K562 (cell line): Measurements from ENCODE around the gene CAMK2G. TPM values are rescaled to one million over a fixed set of nuclear protein-coding genes. Genes with fewer than 3 reads are reported as not detected.
A peak's percentile ranks its signal among the peaks of the same experiment; 100 is the strongest.

ENCODE experiments used
- CAMTA2 ChIP-seq: fragments of 250-450 bp; sonication (Bioruptor Pico); conservative IDR thresholded peaks from 2 replicates; pipeline ENCODE4 v1.5.1; 2022
- ETS2 ChIP-seq: IDR thresholded peaks from 2 replicates; pipeline ENCODE4 v1.6.1; 2016; ENCODE audit warnings: borderline replicate concordance, missing genetic modification characterization, mild to moderate bottlenecking, moderate library complexity, missing compliant biosample characterization; ENCODE audit not compliant: poor library complexity, severe bottlenecking
- FOS ChIP-seq: IDR thresholded peaks from 3 replicates; pipeline ENCODE4 v1.6.1; 2011; ENCODE audit not compliant: insufficient read length; ENCODE audit errors: extremely low read depth
- GABPB2 ChIP-seq: fragments of 250-450 bp; sonication (Bioruptor Pico); conservative IDR thresholded peaks from 2 replicates; pipeline ENCODE4 v1.5.1; 2021; ENCODE audit warnings: mild to moderate bottlenecking
- HMGXB4 ChIP-seq: sonication (generic); formaldehyde crosslinking; IDR thresholded peaks from 2 replicates; pipeline ENCODE4 v1.8.1; 2023; ENCODE audit warnings: mild to moderate bottlenecking, missing genetic modification reagents
- MGA ChIP-seq: fragments of 450-650 bp; IDR thresholded peaks from 2 replicates; pipeline ENCODE4 v1.6.1; 2016; ENCODE audit warnings: mild to moderate bottlenecking, moderate library complexity
- NCOA1 ChIP-seq: fragments of 450-650 bp; IDR thresholded peaks from 2 replicates; pipeline ENCODE4 v1.6.1; 2016; ENCODE audit warnings: low read depth
- NFYB ChIP-seq: IDR thresholded peaks from 2 replicates; pipeline ENCODE4 v1.6.1; 2011; ENCODE audit warnings: mild to moderate bottlenecking, moderate library complexity; ENCODE audit not compliant: insufficient read length; ENCODE audit errors: extremely low read depth
- RAD51 ChIP-seq: fragments of 450-650 bp; IDR thresholded peaks from 2 replicates; pipeline ENCODE4 v1.7.1; 2016; ENCODE audit warnings: low read depth, mild to moderate bottlenecking, borderline replicate concordance
- SAFB2 ChIP-seq: fragments of 200-400 bp; formaldehyde crosslinking; IDR thresholded peaks from 2 replicates; pipeline ENCODE4 v1.6.1; 2018; ENCODE audit warnings: borderline replicate concordance, low read length, low read depth, moderate library complexity; ENCODE audit not compliant: severe bottlenecking
- THRAP3 ChIP-seq: fragments of 450-650 bp; IDR thresholded peaks from 2 replicates; pipeline ENCODE4 v1.6.1; 2016; ENCODE audit warnings: mild to moderate bottlenecking, inconsistent platforms, borderline replicate concordance
- ZNF197 ChIP-seq: fragments of 200-800 bp; sonication (Bioruptor generic); IDR thresholded peaks from 2 replicates; pipeline ENCODE4 v1.6.1; 2016; ENCODE audit warnings: low read depth, missing genetic modification characterization, missing compliant biosample characterization
- ZNF3 ChIP-seq: fragments of 250-450 bp; sonication (Bioruptor Pico); IDR thresholded peaks from 2 replicates; pipeline ENCODE4 v1.5.0; 2021; ENCODE audit warnings: mild to moderate bottlenecking, moderate library complexity
- ZNF311 ChIP-seq: fragments of 250-450 bp; sonication (Bioruptor Pico); IDR thresholded peaks from 2 replicates; pipeline ENCODE4 v1.4.0; 2020; ENCODE audit warnings: mild to moderate bottlenecking, moderate library complexity
- ZNF668 ChIP-seq: fragments of 250-450 bp; sonication (Bioruptor Pico); IDR thresholded peaks from 2 replicates; pipeline ENCODE4 v1.8.0; 2022; ENCODE audit warnings: mild to moderate bottlenecking, inconsistent platforms
- polyA plus RNA-seq, 8 experiments: library from polyadenylated mRNA; depleted of rRNA in 4 of 8; stranded (reverse) in 5 of 8; unstranded in 3 of 8; fragments of >200 nt; fragmentation: Nextera tagmentation in 2 of 8; fragmentation: Illumina TruSeq in 1 of 8; extraction: Ambion mirVana in 2 of 8; extraction: Trizol in 1 of 8; gene quantifications; 2 replicates each; pipeline versions ENCODE4 v1.2.1 to v1.2.3, GENCODE V29; 2011 to 2014; ENCODE audit warnings: inconsistent platforms in 1 of 8, missing spikeins in 1 of 8
- total RNA-seq, 7 experiments: library from RNA; depleted of rRNA in 6 of 7; stranded (reverse); fragments of >200 nt in 6 of 7; fragmentation: Illumina TruSeq in 2 of 7; extraction: Trizol in 2 of 7; gene quantifications; 2 replicates each; pipeline versions ENCODE4 v1.2.1 to v1.2.3, GENCODE V29; 2011 to 2021; ENCODE audit warnings: low replicate concordance in 1 of 7

CAMK2G gene
- total and polyA plus RNA-seq, 9 of the 15 experiments (the other 6 are each of a cell fraction or from before 2014, with no cell fraction given), result 9.0 to 37.9 (median 32.6) TPM

GRCh38 chr10:73781879-73782748 lies 92.2 kb downstream of the CAMK2G start, which contains the start of gene CHCHD1 (continued):
- no peak for TF ChIP-seq ZNF668 (CRISPR knock-in tag)
- no peak; the same call in 1 of the 2 replicates for TF ChIP-seq HMGXB4
- TF ChIP-seq NCOA1, result peak; percentile 42; the same call in 1 of the 2 replicates
- TF ChIP-seq NFYB, result no peak
- no peak for TF ChIP-seq ZNF311 (CRISPR knock-in tag)
- no peak for TF ChIP-seq ZNF3
- no peak for TF ChIP-seq ETS2 (tag)
- no peak for TF ChIP-seq RAD51
- TF ChIP-seq ZNF197 (CRISPR knock-in tag), result no peak; the same call in 1 of the 2 replicates
- no peak for TF ChIP-seq THRAP3
- TF ChIP-seq GABPB2 (CRISPR knock-in tag), result no peak
- TF ChIP-seq CAMTA2 (CRISPR knock-in tag), result no peak
- TF ChIP-seq FOS, result no peak
- TF ChIP-seq MGA, result no peak; the same call in 1 of the 2 replicates
- no peak for TF ChIP-seq SAFB2
